Measurements from ENCODE around the gene STPG2.

GRCh38 chr4:97589481-97590196, 553.6 kb downstream of the STPG2 start:
- TF ChIP-seq RFX5 (IDR thresholded peaks at IDR 0.05; ENCODE audit: borderline replicate concordance, low read depth, low read length) = no peak
- no peak for TF ChIP-seq CTCF (IDR thresholded peaks at IDR 0.05; ENCODE audit: control extremely low read depth in 1 of 3, insufficient read depth in 1 of 3, low read depth in 1 of 3, low read length in 3 of 3)
- no peak for TF ChIP-seq USF2 (IDR thresholded peaks at IDR 0.05; ENCODE audit: low read length)
- TF ChIP-seq RBBP5 (IDR thresholded peaks at IDR 0.05; ENCODE audit: borderline replicate concordance, low read depth, low read length) = no peak
- no peak for TF ChIP-seq POLR2AphosphoS5 (IDR thresholded peaks at IDR 0.05; ENCODE audit: low read depth, low read length)
- no peak for TF ChIP-seq EGR1 (IDR thresholded peaks at IDR 0.05; ENCODE audit: borderline replicate concordance, low read depth, low read length)
- no peak for TF ChIP-seq KDM1A (IDR thresholded peaks at IDR 0.05; ENCODE audit: borderline replicate concordance, low read length)
- TF ChIP-seq RAD21 (IDR thresholded peaks at IDR 0.05 in 1 of 2, conservative IDR thresholded peaks at IDR 0.05 in 1 of 2; ENCODE audit: low read depth in 2 of 2, low read length in 2 of 2) = no peak
- TF ChIP-seq YY1 (IDR thresholded peaks at IDR 0.05; ENCODE audit: low read depth, low read length) = no peak

Data from H1 (cell line).